GM18520 (cell line): ENCODE data around the gene FAF2.
"Not testable (repeated sequence)": the region's sequence is repeated elsewhere in the genome, so short reads cannot be mapped to it uniquely, and the experiment has no call there.

ENCODE experiments used
- ATAC-seq: cut with Tn5 transposase; IDR thresholded peaks from one replicate; pipeline ENCODE4 v1.9.1; 2021; ENCODE audit not compliant: unreplicated experiment

FAF2 gene, protein sequence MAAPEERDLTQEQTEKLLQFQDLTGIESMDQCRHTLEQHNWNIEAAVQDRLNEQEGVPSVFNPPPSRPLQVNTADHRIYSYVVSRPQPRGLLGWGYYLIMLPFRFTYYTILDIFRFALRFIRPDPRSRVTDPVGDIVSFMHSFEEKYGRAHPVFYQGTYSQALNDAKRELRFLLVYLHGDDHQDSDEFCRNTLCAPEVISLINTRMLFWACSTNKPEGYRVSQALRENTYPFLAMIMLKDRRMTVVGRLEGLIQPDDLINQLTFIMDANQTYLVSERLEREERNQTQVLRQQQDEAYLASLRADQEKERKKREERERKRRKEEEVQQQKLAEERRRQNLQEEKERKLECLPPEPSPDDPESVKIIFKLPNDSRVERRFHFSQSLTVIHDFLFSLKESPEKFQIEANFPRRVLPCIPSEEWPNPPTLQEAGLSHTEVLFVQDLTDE

DNA sequence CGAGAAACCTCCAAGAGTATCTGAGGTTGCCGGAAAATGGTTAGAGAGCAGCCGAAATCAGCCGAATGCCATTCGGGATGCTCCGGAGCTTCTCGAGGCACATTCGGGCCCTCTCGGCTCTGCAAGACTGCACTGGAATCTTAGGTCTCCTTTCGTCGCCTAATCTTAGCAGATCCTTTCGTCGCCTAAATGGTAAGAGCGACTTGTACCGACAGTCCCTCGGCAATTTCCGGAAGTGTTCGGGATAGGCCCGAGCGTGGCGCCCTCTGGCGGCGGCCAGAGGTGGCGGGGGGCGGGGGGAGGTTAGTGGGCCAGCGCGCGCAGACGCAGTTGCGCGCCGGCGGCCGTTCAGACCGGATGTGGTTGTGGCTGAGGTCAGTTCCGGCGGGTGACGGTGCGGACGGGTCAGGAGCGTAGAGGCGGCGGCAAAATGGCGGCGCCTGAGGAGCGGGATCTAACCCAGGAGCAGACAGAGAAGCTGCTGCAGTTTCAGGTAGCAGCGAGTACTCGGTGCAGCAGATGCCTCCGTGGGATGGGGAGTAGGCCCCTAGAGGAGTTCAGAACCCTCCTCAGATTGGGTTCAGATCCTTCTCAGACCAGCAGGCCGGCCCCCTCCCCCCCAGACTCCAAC, at the start of gene FAF2:
TSS of gene FAF2 (plus strand) at position 408 of the 631 bp plus-strand sequence. CDS start at position 431, 23 bp downstream.
- peak; percentile 92 for ATAC-seq

DNA sequence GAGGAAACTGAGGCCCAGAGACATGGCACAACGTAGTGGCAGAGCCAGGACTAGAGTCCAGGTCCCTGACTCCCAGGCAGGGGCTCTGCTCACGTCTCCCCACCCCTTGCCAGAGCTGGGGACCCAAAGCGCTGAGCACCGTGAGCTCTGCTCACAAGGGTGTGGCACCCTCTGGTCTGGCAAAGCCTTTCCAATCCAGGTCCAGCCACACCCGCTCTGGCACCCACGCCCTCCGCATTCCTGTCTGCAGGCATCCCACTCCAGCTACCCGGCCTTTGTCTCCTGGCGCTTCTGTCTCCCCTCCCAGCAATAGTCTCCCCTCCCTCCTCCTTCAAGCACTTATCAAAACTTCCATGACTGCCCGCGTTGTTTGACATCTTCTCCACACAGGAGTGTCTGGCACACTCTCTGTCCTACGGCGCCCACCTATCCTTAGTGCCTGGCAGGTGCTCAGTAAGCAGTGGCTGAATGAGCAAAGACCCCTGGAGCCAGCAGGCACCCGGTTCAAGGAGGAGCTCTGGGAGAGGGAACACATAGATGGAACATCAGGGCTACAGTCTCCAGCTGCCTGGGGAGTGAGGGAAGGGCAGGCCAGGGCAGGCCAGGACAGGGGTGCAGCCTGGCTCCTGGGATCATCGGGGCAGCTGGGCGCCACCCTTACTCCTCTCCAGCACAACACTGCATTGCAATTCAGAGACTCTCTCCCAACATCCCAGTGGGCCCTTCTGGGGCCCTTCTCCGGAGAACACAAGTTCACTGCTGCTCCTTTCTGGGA, 47.6 kb upstream of the FAF2 start:
- ATAC-seq = no peak

DNA sequence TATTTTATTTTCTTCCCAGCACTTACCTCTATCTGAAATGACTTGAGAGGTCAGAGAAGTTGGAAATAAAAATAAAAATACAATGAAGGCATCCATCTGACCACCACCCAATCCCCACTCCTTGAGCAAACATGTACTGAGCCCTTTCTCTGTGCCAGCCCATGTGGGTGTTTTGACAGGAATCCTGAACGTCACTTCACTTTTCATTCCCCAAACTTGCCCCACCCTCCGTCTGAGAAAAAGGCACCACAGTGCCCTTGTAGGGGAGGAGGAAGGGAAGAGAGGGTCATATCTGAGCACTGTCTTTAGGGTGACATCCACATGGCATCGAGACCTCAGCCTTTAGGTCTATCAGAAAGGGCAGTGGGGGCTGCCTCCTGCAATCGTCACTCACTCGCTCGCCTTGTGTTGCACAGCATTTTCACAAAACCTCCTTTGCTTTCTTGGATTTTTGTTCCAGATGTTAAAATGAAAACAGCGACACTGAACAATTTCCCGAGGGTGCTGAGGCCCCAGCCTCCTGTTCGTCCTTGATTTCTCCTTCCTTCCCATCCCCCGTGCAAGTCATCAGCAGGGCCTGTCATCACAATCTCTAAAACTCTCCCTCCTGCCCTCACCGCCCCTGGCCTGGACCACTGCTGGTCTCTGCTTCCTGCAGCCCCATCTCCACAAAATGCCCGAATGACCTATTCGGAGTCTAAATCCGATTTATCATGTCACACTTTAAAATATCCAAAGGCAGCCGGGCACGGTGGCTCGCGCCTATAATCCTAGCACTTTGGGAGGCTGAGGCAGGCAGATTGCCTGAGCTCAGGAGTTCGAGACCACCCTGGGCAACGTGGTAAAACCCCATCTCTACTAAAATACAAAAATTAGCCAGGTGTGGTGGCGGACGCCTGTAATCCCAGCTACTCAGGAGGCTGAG, 46.6 kb upstream of the FAF2 start:
- ATAC-seq = no peak

DNA sequence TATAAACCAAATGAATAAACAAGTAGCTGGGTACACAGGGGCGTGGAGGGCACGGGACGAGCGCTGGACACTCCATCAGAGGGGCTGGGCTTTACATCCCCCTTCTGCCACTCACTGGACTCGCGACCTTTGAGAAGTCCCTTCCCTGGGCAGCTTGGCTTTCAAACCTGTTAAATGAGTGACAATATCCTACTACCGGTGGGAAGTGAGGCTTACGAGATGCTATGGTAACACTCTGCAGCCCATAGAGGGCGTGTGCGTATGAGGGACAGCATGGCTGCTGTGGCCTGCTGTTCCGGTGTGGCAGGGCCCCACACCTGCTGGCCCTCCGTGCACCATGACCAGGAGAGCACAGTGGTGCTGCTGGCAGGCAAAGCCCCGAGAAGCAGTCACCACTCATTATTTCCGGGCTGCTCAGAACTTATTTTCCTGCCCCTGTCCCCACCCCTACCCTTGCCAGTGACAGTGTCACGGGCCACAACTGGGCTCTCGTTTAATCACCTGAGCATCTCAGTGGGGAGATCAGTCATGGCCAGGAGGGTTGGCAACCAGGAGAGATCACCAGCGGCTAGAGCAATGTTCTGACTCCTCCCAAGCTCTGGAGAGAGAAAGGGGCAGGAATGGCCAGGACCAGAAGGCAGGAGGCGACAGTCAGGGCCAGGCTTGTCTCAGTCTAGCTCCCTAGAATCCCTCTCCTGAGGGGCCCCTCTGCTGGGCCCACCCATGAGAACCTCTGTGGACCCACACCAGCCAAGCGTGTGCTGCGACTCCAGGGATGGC, 42.3 kb upstream of the FAF2 start:
- ATAC-seq = no peak

DNA sequence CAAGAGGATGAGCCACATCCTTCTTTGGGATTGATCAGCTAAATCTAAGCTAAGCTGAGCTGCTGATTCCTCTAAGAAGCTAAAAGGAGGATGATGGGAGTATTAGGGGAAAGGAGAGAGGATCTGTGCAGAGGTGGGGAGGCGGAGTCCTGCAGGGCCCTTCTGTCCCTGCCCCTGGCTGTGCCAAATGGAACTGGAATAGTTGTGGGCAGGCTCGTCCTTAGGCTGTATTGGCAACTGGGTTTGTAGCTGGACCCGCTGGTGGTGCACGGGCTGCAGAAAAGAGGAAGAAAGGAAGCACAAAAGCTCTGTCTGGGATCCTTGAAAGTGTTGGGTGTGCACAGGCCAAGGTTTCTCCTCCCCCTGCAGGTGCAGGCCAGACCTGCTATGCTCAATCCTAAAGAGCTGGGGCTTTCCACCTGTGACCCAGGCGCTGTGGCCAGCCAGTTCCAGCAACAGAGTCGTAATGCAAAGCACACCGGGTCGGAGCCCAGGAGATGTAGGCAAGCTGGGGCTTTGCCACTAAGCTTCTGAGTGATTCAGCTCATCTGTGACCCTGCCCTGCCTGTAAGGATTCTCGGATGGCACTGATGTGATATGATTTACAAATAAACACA, 41.6 kb upstream of the FAF2 start:
- ATAC-seq = no peak

DNA sequence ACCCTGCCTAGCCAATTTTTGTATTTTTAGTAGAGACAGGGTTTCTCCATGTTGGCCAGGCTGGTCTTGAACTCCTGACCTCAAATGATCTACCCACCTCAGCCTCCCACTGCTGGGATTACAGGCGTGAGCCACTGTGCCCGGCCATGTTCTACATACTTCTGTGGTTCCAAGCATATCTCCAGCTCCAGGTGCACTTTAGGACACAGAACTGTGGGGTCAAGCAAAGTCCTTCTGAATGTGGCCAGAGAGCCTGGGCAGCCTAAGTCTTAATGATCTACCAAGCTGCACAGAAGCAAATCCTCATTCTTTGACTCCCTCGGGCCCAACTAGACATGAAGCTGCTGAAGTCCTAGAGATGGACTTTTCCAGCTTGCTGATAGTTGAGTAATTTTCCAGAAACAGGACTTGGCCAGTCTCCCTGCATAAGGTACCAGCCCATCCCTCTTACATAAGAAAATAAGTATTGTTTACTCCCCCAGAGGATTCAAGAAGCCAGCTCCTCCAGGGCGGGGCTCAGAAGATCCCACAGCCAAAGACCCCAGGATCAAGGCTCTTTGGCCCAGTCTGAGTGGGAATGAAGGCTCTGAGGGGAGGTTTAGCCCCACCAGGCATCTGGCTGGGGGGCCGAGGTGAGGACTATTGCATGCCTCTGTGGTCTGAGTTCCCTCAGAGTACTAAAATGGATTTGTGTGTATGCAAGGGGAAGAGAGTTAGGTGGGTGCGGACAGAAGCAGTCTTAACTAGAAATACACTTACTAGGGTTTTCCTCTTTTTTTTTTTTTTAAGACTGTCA, 40.5 kb upstream of the FAF2 start:
- ATAC-seq = no peak

DNA sequence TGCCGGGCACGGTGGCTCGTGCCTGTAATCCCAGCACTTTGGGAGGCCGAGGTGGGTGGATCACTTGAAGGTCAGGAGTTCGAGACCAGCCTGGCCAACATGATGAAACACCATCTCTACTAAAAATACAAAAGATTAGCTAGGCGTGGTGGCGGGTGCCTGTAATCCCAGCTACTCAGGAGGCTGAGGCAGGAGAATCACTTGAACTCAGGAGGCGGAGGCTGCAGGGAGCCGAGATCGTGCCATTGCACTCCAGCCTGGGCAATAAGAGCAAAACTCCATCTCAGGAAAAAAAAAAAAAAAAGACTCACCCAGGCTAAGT, 40.0 kb upstream of the FAF2 start:
- not testable (repeated sequence) for ATAC-seq

DNA sequence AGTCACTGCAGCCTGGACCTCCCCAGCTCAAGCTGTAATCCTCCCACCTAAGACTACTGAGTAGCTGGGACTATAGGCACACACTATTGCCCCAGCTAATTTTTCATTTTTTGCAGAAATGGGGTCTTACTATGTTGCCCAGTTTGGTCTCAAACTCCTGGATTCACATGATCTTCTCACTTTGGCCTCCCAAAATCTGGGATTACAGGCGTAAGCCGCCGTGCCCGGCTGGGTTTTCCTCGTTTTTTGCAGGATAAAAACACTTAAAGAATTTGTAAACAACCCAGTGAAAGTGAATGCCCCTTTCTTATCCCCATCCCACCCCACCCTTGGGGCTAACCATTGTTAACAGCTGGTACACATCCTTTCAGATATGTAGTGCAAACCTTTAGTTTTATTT, 39.6 kb upstream of the FAF2 start:
- ATAC-seq = no peak

DNA sequence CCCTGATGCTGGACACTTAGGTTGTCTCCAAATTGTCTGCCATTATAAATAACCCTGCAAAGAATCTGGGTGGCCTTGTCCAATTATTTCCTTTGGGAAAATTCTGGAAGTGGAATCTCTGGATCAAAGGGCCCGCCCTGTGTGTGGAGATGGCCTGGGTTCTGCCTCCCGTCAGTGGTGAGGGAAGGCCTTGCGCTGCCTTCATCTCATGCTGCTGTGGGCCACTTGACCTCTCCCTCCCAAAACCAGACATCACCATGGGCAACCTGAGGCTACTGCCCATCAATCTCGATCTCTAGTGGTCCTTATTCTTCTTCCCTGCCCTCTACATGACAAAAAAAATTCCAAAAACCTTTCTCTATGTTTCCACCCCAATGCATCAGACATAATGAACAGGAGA, 38.4 kb upstream of the FAF2 start:
- ATAC-seq = no peak

DNA sequence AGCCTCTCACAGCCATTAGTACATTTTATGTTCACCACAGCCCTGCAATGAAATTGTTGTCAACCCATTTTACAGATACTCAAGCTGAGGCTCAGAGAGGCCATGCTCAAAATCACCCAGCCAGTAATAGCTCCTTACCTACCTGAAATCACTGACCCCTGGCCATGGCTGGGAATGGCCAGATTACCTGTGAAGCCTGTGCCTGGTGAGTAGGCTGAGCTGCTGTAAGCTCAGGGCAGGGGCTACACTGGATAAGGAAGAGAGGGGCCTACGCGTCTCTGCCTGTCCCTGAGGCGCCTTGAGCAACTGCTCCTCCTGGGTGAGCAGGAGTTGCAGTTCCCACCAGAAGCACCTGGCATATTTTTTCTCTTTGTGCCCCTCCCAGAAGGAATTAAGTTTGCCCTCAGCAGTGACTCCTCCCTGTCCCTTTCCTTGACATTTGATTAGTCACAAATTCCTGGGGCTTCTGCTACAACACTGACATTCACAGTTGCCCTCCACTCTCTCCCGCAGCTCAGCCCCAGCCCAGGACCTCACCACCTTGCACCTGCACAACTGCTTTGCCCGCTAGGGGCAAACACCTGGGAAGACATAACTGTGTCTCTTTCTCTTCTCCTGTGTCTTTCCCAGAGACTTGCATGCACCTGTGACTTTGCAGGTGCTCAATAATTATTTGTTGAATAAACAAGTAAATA, 37.6 kb upstream of the FAF2 start:
- no peak for ATAC-seq

DNA sequence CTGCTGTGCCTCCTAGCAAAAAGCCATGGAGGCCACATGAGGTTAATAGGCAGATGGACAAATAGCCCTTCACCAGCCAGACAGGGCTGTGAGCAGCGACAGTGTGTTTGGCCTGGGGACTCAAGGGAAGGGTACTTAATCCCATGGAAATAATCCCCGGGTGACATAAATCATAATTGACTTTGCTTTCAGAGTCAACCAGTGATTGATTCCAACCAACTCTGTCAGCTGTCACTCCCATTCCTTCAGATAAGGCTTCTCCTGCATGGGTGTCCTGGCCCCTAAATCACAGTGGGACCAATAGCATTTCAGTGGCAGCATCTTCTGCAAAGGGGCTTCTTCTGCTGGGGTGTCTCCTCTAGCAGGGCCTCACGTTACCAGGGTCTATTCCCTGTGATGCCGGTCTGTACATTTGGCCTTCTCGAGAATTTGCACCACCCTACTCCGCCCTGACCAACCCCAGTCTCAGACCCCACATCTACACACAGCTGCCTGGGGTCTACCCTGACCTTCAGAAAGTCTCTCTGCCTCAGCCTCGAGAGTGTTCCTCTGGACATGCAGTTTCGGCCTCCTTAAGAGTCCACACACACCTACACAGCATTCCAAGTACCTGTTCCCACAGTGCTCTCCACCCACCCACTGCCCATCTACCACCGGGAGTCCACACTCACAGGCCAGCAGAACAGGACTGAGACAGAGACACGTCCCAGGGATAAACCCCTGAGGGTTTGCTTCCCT, 35.5 kb upstream of the FAF2 start:
- no peak for ATAC-seq

DNA sequence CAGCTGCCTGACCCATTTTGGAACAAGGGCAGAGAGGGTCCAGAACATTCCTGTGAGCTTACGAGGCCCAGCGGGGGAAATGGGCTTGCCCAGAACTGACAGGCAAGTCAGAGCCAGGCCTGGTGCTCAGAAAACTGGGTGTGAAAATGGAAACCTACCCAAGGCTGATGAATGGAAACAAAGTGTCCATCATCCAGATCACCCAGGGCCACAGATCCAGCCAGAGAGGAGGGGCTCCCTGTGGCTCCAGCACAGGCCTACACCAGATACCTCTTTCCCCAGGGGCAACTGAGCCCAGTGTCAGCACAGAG, 35.0 kb upstream of the FAF2 start:
- ATAC-seq = no peak

DNA sequence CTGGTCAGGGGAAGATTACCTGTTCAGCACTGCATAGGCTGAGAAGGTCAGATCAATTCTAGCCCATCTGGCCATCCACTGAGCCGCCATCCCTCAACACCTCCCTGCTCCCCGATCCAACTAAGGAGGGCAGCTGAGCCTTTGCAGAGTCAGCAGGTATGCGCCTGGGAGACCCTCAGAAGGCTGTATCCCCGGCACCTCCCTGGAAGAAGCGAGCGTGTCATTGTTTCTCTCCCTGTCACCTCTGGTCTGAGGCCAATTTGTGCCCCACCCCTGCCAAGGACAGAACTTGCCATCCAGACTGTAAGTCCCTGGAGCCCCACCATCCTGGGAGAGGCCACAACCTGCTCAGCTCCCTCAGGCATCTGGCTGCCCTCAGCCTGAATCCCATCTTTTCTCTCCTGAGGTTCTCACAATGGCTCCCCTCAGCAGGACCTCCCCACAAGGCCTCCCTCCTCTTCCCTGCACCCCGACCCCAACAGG, 34.4 kb upstream of the FAF2 start:
- ATAC-seq = no peak

DNA sequence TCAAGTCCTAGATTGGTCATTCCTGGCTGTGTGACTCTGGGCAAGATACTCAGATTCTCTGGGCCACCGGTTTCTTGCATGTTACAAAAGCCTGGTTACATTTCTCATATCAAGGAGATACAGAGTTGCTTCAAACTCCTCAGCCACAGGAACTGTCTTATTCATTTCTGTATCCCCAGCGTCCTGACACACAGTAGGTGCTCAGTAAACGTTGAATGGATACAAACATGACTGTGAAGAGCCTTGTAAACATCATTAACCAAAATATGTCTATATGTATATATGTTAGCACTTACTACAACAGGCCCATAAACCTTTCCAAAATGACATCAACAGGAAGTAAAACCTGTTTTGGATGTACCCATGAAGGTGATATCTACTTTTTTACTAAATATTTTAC, 33.5 kb upstream of the FAF2 start:
- ATAC-seq = no peak

DNA sequence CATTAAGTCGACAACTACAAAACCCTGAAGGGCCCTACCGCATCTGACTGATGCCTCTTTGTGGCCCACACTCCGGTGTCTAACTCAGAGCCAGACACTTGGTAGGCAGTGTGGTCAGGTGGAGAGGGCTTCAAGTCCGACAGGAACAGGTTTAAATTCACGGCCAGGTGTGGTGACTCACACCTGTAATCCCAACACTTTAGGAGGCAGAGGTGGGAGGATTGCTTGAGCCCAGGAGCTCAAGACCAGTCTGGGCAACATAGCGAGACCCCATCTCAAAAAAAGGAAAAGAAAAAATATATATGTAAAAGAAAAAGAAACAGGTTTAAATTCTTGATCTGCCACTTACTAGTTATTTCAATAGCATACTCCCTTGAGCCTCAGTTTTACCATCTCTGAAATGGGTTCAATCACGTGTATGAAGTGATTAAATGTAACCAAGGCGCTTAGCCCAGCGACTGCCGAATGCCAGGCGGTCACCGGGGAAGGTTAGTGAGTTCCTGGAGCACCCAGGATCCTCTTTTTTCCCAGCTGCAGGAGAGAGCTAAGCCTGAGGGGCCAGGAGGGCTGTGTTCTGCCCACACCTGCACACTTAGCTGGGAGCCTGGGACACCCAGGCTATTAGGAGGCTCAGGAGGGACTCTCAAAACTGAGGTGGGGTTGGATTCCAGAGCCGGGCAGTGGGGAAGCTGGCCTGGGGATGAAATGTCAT, 32.8 kb upstream of the FAF2 start:
- no peak for ATAC-seq

DNA sequence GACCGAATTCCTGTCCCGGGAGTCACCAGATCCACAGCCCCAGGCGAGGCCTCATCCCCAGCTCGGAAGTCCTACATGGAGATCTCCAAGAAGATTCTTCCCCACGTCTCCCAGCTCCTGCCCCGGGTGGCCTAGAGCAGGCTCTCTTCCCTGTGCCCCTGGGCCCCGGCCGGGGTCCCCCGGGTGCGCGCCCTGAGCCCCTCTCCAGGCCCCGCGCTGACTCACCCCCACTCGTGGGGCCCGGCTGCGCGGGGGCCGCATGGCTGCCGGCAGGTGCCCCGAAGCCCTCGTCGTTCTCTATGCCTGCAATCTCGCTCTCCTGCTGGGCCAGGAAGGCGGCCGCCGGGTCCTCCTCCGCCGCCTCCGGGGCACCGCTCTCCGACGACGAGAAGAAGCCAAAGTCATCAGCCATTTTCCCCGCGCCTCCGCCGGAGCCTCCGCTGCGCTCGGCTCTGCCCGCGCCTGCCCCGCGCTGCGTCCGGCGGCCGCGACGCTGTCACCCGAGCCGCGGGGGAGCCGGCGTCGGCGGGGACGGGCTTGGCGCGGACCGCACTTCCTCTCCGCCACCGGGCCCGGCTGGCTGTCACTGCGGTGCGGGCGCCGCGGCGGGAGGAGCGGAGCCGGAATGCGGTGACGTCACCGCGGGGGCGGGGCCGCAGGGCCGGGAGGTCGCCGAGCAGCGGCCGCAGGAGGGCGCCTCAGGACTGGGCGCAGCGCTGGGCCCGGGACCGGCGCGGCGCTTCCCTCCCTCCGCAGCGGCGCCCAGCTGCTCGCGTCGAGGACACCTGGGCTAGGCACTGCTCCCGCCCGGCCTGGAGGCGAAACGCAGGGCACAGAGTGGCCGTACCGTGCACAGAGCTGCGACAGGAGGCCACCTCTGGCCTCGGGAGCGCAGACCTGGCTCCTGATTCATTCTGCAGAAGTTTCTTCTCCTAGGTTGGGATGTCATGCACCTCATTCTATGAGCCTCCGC, 31.9 kb upstream of the FAF2 start, which contains the start of gene CLTB:
TSS of gene CLTB (minus strand) at position 588 of the 973 bp plus-strand sequence. CDS start at position 412, 176 bp downstream.
- peak; percentile 89 for ATAC-seq
